ENCODE results near the gene TMEM205.
"Not testable (repeated sequence)": the region's sequence is repeated elsewhere in the genome, so short reads cannot be mapped to it uniquely, and the experiment has no call there.

TMEM205 gene

DNA sequence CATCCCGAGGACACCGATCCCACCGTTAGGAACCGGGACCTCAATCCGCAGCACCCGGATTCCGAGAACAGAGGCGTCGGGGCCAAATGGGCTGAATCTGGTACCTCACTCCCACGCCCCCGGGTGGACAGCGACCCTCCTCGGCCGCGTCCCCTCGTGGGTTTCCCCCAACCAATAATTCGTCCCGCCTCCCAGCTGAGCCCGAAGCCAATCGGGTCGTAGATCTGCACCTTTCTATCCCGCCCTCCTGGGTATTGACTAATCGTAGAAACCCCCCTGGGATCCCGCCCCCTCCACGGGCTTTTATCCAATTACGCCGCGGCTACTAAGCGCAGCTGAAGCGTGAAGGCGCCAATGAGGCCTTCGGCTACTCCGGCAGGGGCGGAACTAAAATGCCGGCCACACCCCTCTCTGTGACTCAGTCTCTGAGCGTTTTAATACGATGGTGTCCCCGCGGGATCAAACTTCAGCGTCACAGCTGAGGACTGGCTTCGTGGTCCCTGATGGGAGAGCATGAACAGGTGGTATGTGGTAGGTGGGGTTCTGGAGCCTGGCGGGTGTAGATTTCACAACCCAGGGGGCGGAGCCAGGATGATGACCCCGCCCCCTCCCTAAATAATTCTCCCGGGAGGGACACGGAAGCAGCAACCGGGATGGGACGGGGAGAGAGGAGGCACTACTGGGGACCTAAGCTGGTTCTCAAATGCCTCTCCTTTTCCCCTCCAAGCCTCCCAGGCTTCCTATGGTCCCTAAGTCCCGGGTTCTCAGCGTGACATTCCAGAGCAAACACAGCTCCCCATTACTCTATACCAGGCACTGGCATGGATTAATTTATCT, at the start of gene TMEM205, which contains the start of gene CCDC159:
TSS of gene TMEM205 (minus strand) at position 165 of the 837 bp plus-strand sequence. CDS start 649 bp downstream, outside the sequence.
TSS of gene CCDC159 (plus strand) at position 416 of the 837 bp plus-strand sequence. CDS start at position 504, 88 bp downstream.
- DNase-seq (ENCODE audit: low spot score) = peak; percentile 99

DNA sequence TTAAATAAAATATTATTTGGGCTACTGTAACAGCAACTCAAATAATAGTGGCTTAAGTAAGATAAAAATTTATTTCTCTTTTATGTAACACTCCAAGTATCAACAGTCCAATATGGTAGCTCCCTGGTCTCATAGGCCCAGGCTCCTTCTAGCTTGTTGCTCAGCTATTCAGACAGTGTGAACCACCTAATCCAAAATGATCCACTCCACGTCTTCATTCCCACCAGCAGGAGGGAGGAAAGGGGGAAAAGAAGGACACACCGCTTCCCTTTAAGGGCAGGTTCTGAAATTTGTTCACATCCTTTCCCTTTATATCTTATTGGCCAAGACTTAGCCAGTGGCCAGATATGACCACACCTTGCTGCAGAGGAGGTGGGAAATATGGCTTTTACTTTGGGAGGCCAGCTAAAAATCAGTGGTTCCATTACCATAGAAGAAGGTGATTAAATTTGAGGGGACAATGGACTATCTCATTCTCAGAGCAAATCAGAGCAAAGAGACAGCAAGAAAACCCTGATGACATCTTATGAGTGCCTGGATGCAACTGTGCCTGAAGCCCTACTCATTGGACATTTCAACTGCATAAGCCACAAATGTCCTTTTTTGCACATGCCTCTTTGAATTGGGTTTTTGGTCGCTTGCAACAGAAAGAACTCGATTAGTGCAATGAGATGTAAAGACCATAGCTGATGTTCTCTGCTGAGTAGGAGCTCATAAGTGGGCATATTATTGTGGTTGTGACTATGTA, 45.0 kb upstream of the TMEM205 start:
- no peak for DNase-seq (ENCODE audit: low spot score)

DNA sequence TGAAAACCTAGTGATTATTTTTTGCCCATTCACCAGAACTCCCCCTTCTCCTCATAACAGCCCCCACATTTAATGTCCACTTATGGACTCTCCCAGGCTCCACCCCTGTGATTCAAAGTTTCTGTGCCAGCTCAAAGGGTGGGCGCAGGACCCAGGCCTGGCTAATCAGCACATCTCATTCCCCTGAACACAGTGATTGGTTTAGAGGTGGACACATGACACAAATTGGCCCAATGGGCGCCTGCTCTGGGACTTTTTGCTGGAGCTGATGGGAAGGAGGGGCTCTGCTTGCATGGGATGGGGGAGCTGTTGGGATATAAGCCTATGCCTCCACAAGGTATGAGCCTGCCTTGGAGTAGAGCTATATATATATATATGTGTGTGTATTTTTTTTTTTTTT, 44.3 kb upstream of the TMEM205 start:
- DNase-seq (ENCODE audit: low spot score) = no peak

- DNase-seq (ENCODE audit: low spot score) = no peak
These were observed 41.3 kb upstream of the TMEM205 start for GRCh38 chr19:11387162-11388034.

- DNase-seq (ENCODE audit: low spot score) = no peak
These were observed 38.7 kb upstream of the TMEM205 start for GRCh38 chr19:11384778-11385129.

GRCh38 chr19:11383706-11384048, 37.6 kb upstream of the TMEM205 start:
- DNase-seq (ENCODE audit: low spot score) = no peak

DNA sequence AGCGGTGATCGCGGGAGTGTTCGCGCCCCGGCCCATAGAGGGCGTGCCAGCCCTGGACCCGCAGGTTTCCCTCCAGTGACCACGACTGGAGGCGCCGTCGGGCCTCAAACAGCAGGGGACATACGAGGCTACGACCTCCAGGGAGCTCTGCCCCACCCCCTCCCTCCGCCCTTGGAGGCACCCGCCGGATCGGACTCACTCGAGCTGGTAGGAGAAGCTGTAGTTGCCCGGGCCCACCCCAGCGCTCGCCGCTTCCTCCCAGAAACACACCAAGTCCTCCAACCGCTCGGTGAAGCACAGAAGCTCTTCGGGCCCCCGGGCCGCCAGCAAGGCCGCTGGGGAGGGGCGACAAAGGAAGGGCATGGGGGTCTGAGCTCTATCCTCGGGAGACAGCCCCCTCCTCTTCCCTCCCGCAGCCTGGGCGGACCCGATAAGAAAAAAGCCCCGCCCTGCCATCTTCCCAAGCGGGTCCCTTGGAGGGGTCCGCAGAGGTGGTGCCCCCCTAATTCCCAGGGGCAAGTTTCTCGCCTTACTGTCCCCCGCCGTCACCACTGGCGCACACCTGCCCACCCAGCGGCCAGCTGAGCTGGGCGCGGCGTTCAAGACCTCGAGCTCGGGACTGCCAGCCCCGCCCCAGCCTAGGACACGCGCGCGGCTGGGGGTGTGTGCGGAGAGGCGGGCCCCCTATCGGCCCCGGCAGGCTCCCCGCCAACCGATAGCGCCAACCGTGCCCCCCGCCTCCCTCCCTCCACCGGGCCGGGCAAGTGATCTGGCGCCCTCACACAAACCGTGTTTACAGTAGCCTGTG, 37.0 kb upstream of the TMEM205 start:
- no peak for DNase-seq (ENCODE audit: low spot score)

DNA sequence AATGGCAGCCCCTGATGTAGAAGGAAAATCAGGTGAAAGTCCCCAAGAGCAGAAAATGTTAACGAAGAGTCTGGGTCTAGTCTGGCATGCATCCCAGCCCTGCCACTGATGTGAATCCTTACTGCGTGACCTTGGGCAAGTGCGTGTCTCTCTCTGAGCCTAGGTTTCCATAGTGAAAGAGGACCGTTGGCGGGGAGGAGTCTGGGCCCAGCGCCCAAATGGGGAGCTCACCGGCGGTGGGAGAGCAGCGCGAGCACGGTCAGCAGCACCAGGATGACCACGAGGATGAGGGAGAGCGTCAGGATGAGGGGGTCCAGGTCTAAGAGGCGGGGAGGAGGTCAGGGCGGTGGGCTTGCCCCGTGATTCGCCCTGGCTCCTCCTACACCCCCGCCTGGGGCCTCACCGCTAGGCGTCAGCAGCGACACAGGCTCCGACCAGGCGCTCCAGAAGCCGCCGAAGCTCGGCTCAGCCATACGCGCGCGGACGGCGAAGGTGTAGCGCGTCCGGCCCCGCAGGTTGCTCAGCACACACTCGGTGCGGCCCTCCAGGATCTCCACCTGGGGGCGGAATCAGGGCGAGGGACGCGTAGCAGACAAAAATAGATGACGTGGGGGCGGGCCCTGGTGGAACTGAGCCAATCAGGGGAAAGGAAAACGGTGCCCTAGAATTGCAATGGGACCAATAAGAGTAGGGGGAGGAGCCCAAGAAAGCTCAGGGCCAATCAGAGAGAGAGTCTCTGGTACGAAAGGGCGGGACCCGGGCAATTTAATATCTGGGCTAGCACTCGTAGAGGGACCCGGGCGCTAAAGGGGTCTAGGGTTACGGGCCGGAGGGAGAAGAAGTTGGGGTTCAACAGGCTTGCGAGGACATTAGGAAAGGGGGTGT, 34.8 kb upstream of the TMEM205 start:
- DNase-seq (ENCODE audit: low spot score) = peak; percentile 98

DNA sequence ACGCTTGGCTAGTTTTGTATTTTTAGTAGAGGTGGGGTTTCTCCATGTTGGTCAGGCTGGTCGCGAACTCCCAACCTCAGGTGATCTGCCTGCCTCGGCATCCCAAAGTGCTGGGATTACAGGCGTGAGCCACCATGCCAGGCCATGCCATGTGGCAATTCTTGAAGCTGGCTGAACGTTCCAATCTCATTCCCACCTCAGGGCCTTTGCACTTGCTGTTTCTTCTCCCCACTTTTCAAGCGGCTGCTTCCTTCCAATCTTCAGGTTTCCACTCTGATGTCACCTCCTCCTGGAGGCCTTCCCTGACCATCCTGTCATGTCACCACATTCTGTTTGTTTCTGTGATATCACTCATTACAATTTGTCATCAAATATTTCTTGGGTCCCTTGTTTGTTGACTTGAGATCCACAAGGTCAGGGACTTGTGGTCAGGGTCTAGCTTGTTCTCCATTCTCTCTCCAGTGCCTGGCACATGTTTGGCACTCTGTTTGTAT, 33.8 kb upstream of the TMEM205 start:
- DNase-seq (ENCODE audit: low spot score) = no peak

- DNase-seq (ENCODE audit: low spot score) = not testable (repeated sequence)
These were observed 33.3 kb upstream of the TMEM205 start for GRCh38 chr19:11379269-11379845.

- peak; percentile 41 for DNase-seq (ENCODE audit: low spot score)
These were observed 32.5 kb upstream of the TMEM205 start for GRCh38 chr19:11378319-11379189.

DNA sequence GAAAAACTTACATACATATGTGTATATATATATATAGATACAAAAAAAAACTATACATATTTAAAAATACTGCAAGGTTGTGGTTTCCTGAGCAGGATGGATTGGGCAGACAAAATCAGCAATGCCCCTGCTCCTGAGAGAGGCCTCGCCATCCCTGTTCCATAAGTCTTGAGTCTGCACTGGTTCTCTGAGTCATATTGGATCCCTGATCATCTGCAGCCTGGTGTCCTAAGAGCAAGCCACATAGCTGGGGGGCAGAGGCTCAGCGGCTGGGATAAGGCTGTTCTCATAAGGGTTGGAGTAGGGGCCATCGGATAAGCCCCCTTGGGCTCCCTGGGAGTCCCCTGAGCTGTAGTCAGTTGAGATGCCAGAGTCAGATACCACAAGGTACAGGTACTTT, 31.7 kb upstream of the TMEM205 start:
- no peak for DNase-seq (ENCODE audit: low spot score)

- no peak for DNase-seq (ENCODE audit: low spot score)
These were observed 31.2 kb upstream of the TMEM205 start for GRCh38 chr19:11377237-11377636.

GRCh38 chr19:11375143-11375948, 29.3 kb upstream of the TMEM205 start:
- no peak for DNase-seq (ENCODE audit: low spot score)

DNA sequence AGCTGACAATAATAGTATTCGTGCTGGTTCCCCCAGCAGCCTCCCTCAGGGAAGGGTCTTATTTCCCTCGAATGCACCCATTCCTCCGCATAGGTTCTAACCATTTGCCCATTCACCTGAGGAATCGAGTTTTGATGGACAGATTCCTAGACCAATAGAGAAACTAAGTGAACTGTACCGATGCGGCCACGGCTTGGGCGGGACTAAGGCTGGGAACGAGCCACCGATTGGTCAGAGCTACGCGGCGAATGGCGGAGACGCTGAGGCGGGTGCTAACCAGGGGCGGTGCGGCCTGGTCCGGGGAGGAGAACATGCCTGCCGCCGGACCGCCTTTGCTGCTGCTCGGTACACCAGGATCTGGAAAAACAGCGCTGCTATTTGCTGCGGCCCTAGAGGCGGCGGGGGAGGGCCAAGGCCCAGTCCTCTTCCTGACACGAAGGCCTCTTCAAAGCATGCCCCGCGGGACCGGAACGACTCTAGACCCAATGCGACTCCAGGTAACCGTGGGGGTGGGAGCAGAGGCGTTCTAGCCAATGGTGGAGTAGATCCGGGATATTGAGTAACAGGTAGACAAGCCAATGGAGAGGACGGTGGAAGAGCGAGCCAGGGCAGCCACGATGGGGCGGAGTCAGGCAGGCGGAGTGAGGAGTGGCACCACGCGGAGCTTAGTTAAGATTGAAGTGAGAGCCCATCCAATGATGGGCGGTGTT, 28.5 kb upstream of the TMEM205 start, which contains the start of gene SWSAP1:
TSS of gene SWSAP1 (plus strand) at position 234 of the 710 bp plus-strand sequence. CDS start at position 249, 15 bp downstream.
- DNase-seq (ENCODE audit: low spot score) = peak; percentile 99

DNA sequence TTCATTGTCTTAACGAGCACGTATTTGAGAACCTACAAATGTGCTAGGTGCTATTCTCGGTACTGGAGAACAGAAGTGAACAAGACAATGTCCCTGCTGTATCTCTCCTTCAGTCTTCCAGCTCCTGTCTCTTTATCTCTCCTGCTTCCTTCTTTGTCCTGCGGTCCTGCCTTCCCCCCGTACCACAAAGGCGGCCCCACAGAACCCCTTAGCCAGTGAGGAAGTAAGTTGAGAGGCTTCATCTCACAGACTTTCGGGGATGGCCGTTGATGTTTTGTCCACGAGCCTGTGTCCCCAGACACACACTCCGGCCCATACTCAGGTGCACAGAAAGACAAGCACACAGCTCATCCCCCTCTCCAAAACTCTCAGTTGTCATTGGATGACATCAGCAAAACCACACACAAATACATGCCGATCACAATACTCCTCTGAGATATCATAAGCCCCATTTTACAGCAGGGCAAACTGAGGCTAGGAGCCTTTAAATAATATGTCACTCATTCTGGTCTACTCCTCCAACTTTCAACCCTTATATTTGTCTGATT, 27.9 kb upstream of the TMEM205 start:
- no peak for DNase-seq (ENCODE audit: low spot score)

Data from LoVo (cell line).